T-helper 2 cell treated with Interferon-gamma antibody and Interleukin-4, amounts not matched to agents 100 ng/mL and 5 ng/mL, for 36 hours (primary cell): Measurements from ENCODE around the gene SPATA31C1. TPM values are rescaled to one million over a fixed set of nuclear protein-coding genes. Genes with fewer than 3 reads are reported as not detected.
"Not testable (repeated sequence)": the region's sequence is repeated elsewhere in the genome, so short reads cannot be mapped to it uniquely, and the experiment has no call there.

Experiments
- intact Hi-C: fragments of 100-400 bp; cut with micrococcal nuclease; formaldehyde crosslinking; loops from one replicate; pipeline ENCODE4 v1.15.1; 2023
- total RNA-seq: library from RNA; stranded (reverse); gene quantifications from 2 replicates; pipeline ENCODE4 v1.2.3, GENCODE V29; 2022

The SPATA31C1 gene
- total RNA-seq, 1 donor from 2014 or later, result not detected

DNA sequence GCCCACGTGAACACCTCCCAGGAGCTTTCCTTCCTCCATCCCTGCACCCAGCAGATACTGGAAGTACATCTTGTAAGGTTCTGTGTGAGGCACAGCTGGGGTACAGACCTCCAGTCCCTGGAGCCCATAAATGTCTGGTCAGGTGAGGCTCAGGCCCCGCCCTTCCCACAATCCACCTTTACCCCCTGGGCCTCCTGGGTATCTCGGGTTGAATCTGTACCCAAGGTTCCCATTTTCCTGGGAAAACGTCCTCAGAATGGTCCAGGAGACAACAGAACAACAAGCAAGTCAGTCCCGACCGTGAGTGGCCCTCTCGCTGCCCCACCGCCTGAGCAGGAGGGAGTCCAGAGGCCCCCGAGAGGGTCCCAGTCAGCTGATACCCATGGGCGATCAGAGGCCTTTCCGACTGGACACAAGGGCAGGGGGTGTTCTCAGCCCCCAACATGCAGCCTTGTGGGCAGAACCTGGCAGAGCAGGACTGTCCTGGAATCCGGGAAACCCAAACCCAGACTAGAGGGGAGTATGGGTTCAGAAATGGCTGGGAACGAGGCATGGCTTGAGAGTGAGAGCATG is 30.7 kb upstream of the SPATA31C1 start:
- intact Hi-C loops, result no loop called here

DNA sequence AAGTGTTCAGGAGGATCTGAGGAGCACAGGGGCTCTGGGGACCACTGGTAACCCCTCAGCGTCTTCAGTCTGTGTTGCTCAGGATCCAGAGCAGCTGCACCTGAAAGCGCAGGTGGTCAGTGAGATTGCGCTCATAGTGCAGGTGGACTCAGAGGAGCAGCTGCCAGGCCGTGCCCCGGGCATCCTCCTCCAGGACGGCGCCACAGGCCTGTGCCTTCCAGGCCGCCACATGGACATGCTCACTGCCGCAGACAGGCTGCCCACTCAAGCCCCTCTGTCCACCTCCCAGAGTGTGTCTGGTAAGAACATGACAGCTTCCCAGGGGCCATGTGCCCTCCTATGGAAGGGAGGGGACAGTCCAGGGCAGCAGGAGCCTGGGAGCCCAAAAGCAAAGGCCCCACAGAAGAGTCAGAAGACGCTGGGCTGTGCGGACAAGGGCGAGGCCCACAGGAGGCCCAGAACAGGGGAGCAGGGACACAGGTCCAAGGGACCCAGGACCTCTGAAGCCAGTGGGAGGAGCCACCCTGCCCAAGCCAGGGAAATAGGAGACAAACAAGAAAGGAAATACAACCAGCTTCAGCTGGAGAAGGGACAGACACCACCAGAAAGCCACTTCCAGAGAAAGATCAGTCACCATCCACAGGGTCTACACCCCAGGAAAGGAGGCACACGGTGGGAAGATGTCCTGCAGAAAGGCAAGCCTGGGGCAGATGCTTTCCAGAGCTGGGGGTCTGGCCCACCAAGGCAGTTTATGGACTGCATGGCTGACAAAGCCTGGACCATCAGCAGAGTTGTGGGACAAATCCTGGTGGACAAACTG is 29.9 kb upstream of the SPATA31C1 start:
- intact Hi-C loops, result no loop called here

DNA sequence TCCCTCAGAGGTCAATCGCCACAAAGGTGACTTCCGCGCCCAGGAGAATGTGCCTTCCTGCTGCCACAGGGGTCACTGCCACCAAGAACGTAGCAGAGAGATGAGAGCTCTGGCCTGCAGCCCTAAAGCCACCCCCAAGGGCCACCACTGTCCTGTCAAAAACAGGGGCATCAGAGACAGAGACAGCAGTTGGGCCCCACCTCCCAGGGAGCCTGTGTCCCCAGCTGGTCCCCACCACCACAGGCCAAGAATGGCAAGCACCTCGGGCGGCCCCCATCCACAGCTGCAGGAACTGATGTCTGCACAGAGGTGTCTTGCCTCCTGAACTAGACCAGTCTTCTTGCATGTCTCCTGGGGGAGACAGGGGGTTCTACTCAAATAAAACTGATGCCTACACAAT is 29.3 kb upstream of the SPATA31C1 start:
- intact Hi-C loops, result no loop called here

DNA sequence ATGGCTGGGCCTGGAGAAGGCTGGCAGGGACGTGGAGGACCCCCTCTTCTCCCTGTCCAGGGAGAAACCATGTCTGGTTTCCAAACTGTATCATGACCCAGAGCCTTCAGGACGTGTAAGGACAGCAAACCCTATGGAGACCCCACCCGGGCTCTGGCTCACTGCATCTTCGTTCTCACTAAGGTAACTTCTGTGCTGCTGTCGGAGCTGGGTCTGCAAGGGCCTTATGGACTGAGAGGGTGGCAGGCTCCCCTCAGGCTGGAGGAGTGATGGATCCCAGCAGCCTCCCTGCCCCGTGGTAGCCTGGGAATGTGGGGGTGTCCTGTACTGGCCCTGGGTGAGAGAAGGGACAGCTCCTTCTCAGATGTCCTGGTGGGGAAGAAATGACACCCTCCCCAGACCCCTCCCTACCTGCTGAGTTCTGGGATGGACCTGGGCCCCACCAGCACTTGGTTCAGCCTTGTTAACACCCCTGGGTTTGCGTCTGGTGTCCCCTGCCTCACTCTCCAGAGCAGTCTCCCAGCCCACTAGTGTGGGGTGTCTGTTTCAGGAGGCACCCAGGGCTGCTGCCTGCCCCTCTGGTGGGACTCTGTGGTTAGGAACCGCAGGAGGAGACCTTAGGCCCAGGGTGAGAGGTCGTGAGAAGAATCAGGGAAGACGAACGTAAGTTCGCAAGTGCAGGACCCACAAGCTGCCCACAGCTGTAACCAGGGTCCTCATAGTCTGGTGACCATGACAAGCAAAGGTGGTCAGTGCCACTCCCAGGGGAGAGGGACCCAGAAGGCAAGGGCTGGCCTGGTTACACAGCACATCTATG is 28.5 kb upstream of the SPATA31C1 start:
- intact Hi-C loops, result no loop called here

DNA sequence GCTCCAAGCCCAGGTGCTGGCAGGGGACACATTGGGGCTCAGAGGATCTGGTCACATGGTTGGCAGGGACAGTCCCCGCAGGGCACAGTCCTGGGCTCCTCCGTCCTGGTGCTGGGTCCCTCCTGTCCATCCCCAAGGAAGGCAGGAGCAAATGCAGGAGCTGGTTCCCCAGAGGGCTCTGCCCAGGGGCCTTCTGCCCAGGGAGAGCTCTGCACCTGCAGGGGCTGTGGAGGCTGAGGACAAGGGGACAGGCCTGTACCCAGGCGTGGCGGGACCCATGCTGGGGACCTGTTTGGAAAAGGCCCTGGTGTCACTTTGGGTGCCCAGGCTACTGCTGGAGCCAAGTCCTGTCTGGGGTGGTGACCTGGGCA is 27.9 kb upstream of the SPATA31C1 start:
- intact Hi-C loops, result no loop called here

DNA sequence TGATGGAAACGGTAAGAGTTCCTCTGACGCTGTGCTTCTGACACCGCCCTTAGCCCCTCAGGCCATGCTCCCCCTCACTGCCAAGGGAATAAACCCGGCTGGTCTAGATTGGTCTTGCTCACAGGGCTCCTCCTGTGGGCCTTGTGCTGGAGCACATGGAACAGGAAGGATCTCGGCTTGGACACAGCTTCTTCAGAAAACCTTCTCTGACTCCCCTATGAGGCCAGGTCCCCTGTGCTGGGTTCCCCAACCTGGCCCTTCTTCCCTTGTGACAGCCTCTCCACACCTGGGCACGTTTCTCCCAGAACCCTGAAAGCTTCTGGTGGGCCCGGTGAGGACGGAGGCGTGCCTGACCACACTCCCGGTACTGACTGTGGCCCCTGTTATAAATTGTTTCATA is 26.9 kb upstream of the SPATA31C1 start:
- intact Hi-C loops, result no loop called here

DNA sequence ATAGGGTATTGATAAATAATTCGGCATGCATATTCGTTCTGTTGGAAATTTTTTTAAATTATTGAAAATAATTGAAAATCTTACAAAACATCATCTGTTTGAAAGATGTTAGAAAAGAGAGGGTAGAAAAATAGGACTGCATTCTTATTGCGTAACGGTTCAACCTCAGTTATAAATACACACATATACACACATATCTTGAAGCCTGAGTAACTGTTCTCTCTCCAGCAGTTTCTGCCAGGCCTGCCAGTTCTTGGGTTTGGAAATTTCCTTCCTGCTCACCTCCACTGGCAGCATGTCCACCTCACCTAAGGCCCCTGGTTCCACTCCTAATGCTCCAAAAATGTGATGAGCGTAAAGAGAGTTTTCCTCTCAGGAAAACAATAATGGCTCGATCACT is 26.0 kb upstream of the SPATA31C1 start:
- intact Hi-C loops, result no loop called here

DNA sequence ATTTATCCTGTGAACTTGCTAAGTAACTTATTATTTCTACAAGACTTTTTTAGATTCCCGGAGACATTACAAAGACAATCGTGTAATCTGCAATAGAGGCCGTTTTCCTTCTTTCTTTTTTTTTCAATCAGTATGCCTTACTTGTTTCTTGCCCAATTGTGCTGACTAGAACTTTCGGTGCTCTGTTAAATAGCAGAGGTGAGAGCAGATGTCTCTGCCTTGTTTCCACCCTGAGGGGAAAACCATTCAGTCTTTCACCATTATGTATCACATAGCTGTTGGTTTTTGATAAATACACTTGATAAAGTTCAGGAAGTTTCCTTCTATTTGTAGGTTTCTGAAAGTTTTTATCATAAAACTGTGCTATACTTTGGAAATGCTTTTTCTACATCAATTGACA is 24.8 kb upstream of the SPATA31C1 start:
- intact Hi-C loops, result no loop called here

DNA sequence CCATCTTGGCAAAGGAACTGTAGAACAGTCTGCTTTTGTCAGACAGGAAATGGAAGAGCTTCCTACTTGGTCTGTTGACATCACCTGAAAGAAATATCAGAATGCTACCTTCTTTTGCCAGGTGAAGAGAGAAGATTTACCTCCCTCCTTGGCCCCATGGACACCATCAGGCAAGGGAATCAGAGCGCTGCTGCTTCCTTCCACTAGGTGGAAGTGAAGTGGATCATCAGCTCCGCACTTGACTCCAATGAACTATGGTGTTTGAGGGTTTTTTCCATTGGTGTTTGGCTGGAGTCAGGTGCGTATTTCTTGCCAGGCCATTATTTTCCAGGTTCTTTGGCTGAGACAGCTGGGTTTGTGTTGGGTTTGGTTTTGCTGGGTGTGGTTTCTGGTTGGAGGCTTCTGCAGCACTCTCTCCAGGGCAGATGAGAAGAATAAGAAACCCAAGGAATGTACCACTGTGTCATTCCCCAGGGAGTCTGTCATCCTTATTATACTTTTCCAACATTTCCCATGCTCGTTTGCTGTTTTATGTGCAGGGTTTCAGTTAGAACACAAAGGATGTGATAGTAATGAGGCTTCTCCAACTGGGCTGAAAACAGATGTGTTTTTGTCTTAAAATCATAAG is 22.6 kb upstream of the SPATA31C1 start:
- intact Hi-C loops, result no loop called here

DNA sequence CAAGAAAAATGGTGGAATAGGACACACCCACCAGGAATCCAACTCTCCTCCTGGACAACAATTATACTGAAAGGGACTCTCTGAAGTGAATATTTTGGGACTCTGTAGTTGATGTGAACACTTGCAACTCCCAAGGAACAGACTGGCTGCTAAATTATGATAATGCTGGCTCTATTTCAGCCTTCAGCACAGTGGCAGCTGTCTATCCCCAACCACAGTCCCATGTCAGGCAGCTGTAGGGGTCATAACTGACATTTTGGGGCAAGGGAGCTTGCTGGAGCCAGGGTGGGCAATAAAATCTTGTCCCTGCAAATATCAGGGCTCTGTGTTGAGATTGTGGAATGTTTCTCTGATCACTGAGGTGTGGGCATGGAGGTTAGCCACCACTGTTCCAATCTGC is 20.9 kb upstream of the SPATA31C1 start:
- intact Hi-C loops, result no loop called here

DNA sequence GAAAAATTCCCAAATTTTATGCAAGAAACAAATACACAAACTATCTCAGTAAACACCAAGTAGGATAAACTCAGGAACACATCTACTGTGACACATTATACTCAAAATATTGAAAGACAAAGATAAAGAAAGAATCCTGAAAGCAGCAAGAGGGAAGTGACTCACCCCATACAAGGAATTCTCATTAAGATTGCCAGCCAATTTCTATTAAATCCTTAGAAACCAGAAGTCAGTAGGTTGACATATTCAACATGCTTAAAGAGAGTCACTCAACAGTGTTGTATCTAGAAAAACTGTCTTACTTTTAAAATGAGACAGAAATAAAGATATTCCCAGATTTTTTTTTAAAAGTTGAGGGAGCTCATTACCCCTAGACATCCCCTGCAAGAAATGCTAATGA is 19.6 kb upstream of the SPATA31C1 start:
- intact Hi-C loops, result no loop called here

DNA sequence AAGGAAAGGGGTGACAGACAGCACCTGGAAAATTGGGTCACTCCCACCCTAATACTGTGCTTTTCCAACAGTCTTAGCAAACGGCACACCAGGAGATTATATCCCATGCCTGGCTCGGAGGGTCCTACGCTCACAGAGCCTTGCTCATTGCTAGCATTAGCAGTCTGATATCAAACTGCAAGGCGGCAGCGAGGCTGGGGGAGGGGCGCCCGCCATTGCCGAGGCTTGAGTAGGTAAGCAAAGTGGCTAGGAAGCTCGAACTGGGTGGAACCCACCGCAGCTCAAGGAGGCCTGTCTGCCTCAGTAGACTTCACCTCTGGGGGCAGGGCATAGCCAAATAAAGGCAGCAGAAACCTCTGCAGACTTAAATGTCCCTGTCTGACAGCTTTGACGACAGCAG is 15.4 kb upstream of the SPATA31C1 start:
- intact Hi-C loops, result not testable (repeated sequence)

DNA sequence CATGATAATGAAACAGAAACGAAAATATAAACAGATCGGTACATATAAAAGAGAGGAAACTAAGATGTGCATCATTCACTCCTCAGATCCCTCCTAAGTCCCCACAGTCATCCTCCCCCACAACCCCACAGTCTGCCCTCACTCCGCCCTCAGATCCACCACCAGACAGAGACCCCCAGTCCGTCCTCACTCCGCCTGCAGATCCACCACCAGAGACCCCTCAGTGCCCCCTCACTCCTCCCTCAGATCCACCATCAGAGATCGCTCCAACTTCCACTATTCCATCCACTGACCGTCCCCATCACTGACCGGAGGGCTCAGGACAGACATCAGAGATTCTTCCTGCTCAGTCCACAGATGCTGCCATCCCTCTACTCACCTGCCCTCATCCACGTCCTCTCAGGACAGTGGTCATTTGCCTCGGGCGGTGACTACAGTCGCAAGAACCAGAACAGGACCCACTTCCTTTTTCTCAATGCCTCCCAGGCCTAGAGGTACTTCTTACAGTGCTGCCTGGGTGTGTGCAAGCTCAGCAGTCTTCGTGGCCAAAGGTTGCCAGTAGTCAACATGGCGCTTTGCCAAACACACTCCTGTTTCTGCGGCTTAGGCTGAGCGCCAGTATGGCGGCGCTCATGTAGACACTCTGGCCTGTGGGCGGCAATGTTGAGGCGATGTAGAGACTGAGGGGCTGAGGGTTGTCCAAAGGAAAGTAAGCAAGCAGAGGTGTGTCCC is 8.3 kb upstream of the SPATA31C1 start:
- intact Hi-C loops, result no loop called here

DNA sequence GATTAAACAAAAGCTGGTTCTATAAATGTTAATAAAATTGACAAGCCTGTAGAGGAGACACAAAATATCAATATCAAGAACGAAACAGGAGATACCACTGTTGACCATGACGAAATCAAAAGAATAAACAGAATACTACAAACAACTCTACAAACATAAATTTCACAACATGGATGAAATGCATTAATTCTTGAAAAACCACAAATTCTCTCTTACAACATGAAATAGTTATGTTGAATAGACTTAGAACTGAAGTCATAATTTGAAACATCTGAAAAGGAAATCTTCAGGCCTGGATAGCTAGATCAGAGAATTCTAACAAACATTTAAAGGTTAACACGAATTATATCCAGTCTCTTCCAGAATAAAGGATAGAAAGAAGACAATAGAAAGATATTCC is 6.9 kb upstream of the SPATA31C1 start:
- intact Hi-C loops, result no loop called here

DNA sequence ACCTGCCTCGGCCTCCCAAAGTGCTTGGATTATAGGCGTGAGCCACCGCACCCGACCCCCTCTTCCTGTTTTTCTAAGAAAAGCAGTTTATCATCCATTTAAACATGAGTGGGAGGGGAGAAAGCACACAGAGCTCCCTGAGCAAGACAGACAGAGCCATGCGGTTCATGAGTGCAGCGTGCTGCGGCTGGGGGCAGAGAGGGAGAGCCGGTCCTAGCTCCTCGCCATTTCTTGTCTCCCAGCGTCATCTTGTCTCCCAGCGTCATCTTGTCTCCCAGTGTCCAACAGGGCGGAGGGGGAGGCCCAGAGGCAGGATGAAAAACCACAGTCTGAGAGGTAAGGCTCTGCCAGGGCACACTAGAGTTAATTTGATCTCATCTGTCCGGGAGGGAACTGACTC is 1.3 kb downstream of the SPATA31C1 start:
- intact Hi-C loops, result not testable (repeated sequence)

DNA sequence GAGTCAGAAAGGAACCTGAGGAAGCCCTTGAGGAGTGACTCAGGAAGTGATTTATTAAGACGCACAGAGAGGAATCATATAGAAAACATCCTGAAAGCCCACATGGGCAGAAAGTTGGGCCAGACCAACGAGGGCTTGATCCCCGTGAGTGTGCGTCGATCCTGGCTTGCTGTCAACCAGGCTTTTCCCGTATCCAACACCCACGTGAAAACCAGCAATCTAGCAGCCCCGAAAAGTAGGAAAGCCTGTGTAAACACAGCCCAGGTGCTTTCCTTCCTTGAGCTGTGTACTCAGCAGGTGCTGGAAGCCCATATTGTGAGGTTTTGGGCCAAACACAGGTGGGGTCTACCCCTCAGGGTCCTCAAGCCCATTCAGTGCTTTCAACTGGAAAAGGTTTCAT is 3.8 kb downstream of the SPATA31C1 start:
- intact Hi-C loops, result not testable (repeated sequence)

DNA sequence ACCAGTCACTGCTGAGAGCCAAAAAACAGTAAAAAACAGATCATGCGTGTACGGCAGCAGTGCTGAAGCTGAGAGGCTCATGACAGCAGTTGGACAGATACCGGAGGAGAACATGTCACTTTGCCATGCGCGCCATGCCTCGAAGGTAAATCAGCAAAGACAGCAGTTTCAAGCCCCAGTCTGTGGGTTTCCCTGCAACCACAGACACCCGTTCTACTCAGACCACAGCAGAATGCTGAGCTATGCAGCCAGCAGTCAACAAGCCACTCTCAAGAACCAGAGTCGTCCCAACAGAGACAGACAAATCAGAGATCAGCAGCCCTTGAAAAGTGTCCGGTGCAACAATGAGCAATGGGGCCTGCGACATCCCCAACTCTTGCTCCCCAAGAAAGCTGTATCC is 5.2 kb downstream of the SPATA31C1 start:
- intact Hi-C loops, result not testable (repeated sequence)

DNA sequence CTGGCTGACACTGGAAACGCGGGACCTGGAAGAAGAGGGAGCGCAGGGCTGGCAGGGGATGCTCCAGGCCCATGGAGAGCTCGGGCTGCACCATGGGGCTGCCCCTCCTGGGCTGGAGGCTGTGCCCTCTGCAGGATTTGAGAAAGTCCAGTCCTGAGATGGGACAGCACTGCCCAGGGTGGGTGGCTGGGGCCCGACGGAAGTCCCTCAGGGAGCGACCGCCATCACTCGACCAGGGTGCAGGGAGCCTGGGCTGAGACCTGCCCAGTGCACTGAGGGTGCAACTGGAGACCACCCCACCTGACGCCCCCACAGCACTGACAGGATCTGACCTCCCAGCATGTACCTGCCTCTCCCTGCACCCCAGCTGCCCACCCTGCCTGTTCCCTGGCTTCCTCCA is 7.1 kb downstream of the SPATA31C1 start:
- intact Hi-C loops, result not testable (repeated sequence)

DNA sequence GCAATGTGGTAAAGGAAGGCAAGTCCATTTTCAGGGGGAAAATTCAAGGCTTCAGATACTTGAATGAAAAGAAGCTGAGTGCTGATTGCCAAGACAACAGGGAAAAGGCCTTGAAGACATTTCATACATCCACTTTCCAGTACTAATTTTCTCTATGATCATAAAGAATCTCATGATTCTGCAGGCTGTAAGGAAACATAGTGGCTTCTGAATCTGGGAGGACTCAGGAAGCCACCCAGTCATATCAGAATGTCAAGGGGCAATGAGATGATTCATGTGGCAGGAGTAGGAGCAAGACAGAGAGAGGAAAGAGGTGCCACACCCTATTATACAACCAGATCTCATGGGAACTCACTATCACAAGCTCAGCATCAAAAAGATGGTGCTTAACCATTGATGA is 11.4 kb downstream of the SPATA31C1 start:
- intact Hi-C loops, result not testable (repeated sequence)

DNA sequence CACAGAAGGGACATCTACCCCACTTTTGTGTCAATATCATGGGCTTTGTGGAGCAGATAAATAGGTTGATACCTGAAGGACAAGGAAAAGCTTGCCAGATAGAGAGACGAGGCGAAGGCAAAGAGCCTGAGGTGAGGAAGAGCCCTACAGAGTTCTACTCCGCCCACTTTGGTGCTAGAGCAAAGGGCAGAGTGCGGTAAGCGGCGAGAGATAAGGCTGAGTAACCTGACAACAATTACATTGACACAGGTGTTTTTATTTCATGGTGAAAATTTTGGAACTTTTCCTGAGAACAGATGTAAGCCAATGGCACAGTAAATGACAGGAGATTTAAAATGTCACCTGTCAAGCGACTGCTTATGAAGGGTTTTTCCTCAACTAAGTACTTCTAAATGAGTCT is 16.7 kb downstream of the SPATA31C1 start:
- intact Hi-C loops, result not testable (repeated sequence)

DNA sequence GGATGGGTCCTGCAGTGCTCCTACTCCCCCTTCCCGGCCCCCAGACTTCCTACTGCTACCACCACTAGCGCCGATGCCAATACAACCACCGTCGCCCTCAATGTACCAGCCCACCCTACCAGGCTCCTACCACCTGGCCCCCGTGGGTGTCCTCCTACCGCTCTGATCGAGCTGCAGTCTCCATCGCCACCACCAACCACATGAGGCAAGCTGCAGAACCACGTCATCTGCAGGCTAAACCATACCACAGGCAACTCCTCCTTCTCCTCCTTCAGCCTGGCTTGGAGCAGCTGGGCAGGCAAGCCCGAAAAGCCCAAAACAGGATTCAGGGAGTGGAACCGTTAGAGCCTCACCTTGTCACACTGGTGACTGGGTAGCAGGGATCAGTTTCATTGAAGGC is 19.6 kb downstream of the SPATA31C1 start:
- intact Hi-C loops, result not testable (repeated sequence)
